RPMI7951 (cell line): Measurements from ENCODE around the gene NPHS1. TPM values are rescaled to one million over a fixed set of nuclear protein-coding genes. Genes with fewer than 3 reads are reported as not detected.
"Not testable (repeated sequence)": the region's sequence is repeated elsewhere in the genome, so short reads cannot be mapped to it uniquely, and the experiment has no call there.

Experiments
- DNase-seq: peaks from one replicate; pipeline ENCODE4 v3.0.0-alpha.2; 2012; ENCODE audit warnings: low read depth
- total RNA-seq: library from RNA; depleted of rRNA; stranded (reverse); fragments of >200 nt; shearing (Covaris generic); gene quantifications from 2 replicates; pipeline ENCODE4 v1.2.3, GENCODE V29; 2014

Gene NPHS1
- total RNA-seq, 1 experiment from 2014 or later = not detected

GRCh38 chr19:35812220-35813042 lies 39.9 kb downstream of the NPHS1 start, which contains the start of gene PRODH2:
PRODH2 (minus strand) TSS chr19:35812845; CDS start chr19:35812805, 40 bp downstream.
- no peak for DNase-seq

GRCh38 chr19:35811317-35812219 lies 40.7 kb downstream of the NPHS1 start:
- DNase-seq = no peak

- no peak for DNase-seq
These were observed 44.7 kb downstream of the NPHS1 start for GRCh38 chr19:35807633-35808032.

GRCh38 chr19:35806597-35806996 lies 45.7 kb downstream of the NPHS1 start:
- DNase-seq = no peak

- DNase-seq = no peak
These were observed 46.7 kb downstream of the NPHS1 start for GRCh38 chr19:35805526-35806102.

GRCh38 chr19:35801828-35802227 lies 50.5 kb downstream of the NPHS1 start:
- DNase-seq = no peak

- no peak for DNase-seq
These were observed 54.6 kb downstream of the NPHS1 start for GRCh38 chr19:35797663-35798062.

GRCh38 chr19:35796645-35797542 lies 55.4 kb downstream of the NPHS1 start:
- DNase-seq = no peak

GRCh38 chr19:35795564-35795963 lies 56.7 kb downstream of the NPHS1 start:
- DNase-seq = not testable (repeated sequence)

GRCh38 chr19:35793381-35794165 lies 58.7 kb downstream of the NPHS1 start:
- no peak for DNase-seq

GRCh38 chr19:35792888-35793287 lies 59.4 kb downstream of the NPHS1 start:
- DNase-seq = no peak

- no peak for DNase-seq
These were observed 60.0 kb downstream of the NPHS1 start for GRCh38 chr19:35792312-35792711.

GRCh38 chr19:35791814-35792279 lies 60.5 kb downstream of the NPHS1 start:
- DNase-seq = no peak

- no peak for DNase-seq
These were observed 61.1 kb downstream of the NPHS1 start for GRCh38 chr19:35790981-35791813.

- no peak for DNase-seq
These were observed 62.0 kb downstream of the NPHS1 start for GRCh38 chr19:35789978-35790944.

GRCh38 chr19:35789195-35789977 lies 62.9 kb downstream of the NPHS1 start:
- DNase-seq = no peak
